ENCODE results near the gene ADGRG6. TPM values are rescaled to one million over a fixed set of nuclear protein-coding genes. Genes with fewer than 3 reads are reported as not detected.

The ADGRG6 gene
- total RNA-seq, 1 donor from 2014 or later, result 2.5 TPM

DNA sequence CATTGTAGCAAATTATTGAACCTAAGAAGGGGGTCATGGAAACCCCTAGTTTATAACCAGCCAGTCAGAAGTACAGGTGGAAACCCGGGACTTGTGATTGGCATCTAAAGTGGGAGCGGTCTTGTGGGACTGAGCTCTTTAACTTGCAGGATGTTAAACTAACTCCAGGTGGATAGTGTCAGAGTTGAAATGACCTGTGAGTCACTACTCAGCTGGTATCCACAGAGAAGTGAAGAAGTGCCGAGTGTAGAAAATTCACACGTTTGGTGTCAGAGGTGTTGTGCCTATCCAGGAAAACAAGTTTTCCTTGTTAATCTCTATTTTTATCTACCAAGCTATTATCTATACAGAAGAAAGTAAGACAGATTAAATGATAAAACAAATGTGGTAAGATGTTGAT, 179.7 kb downstream of the ADGRG6 start:
- TF ChIP-seq, protein P1, sequence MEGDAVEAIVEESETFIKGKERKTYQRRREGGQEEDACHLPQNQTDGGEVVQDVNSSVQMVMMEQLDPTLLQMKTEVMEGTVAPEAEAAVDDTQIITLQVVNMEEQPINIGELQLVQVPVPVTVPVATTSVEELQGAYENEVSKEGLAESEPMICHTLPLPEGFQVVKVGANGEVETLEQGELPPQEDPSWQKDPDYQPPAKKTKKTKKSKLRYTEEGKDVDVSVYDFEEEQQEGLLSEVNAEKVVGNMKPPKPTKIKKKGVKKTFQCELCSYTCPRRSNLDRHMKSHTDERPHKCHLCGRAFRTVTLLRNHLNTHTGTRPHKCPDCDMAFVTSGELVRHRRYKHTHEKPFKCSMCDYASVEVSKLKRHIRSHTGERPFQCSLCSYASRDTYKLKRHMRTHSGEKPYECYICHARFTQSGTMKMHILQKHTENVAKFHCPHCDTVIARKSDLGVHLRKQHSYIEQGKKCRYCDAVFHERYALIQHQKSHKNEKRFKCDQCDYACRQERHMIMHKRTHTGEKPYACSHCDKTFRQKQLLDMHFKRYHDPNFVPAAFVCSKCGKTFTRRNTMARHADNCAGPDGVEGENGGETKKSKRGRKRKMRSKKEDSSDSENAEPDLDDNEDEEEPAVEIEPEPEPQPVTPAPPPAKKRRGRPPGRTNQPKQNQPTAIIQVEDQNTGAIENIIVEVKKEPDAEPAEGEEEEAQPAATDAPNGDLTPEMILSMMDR (IDR thresholded peaks at IDR 0.05), result no peak
- H3K27me3 Mint-ChIP-seq (ENCODE audit: low read depth), result no peaks in the 10 kb centered on the region
- H3K4me1 Mint-ChIP-seq (ENCODE audit: low read depth), result peaks cover 4% of the 10 kb centered on the region
- no peaks in the 10 kb centered on the region for H3K36me3 Mint-ChIP-seq (ENCODE audit: low read depth)
- no peak overlapping the region for H3K4me3 Mint-ChIP-seq (ENCODE audit: unreplicated experiment)
- peaks cover 4% of the 10 kb centered on the region for H3K9me3 Mint-ChIP-seq (ENCODE audit: low read depth)
- DNase-seq (ENCODE audit: low spot score), result no peak
- H3K27ac Mint-ChIP-seq (ENCODE audit: unreplicated experiment), result no peak overlapping the region

DNA sequence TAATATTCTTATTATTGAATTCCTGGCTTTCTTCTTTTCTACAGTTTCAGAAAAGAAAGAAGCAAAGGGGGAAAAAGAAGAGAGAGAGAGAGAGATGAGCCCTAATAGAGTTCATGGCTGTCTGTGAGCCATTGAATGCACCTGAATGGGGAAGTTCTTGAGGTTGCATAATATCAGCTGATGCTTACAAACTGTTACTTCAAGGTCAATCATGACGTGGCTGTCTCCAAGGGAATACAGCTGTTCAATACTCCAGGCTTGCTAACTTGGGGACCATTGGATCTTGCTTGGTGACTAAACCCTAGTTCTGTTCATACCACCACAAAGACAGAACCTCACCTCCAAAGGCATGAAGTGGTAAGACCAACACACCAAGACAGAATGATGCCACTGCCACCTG, 180.4 kb downstream of the ADGRG6 start:
- no peak for DNase-seq (ENCODE audit: low spot score)
- Mint-ChIP-seq H3K4me3 (ENCODE audit: unreplicated experiment) (no peak overlapping the region), H3K27me3 (ENCODE audit: low read depth) (no peaks in the 10 kb centered on the region), H3K4me1 (ENCODE audit: low read depth) (peaks cover 4% of the 10 kb centered on the region), H3K9me3 (ENCODE audit: low read depth) (peaks cover 4% of the 10 kb centered on the region), H3K36me3 (ENCODE audit: low read depth) (no peaks in the 10 kb centered on the region), H3K27ac (ENCODE audit: unreplicated experiment) (no peak overlapping the region)
- TF ChIP-seq, protein P1 (IDR thresholded peaks at IDR 0.05), result no peak

DNA sequence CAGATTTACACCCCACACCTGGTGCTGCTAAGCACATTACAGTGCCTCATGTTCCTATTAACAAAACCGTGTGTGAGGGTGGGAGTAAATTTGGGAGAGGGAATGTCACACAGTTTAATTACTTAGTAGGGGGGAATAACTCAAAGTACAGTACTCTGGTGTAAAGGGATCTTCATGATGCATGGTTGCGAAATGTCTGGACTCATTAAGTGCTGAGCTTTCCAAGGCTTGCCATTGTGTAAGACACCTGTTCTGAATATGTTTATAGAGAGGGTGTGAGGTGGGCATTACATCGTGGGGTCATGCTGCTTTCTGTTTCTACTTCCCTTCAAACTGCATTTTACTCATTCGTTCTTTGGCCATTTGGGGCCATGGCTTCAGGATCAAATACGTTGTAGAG, 181.2 kb downstream of the ADGRG6 start:
- no peak for DNase-seq (ENCODE audit: low spot score)
- no peak overlapping the region for H3K27ac Mint-ChIP-seq (ENCODE audit: unreplicated experiment)
- peaks cover 4% of the 10 kb centered on the region for H3K9me3 Mint-ChIP-seq (ENCODE audit: low read depth)
- H3K27me3 Mint-ChIP-seq (ENCODE audit: low read depth), result no peaks in the 10 kb centered on the region
- H3K36me3 Mint-ChIP-seq (ENCODE audit: low read depth), result no peaks in the 10 kb centered on the region
- TF ChIP-seq, protein P1 (IDR thresholded peaks at IDR 0.05), result no peak
- peaks cover 4% of the 10 kb centered on the region for H3K4me1 Mint-ChIP-seq (ENCODE audit: low read depth)
- no peak overlapping the region for H3K4me3 Mint-ChIP-seq (ENCODE audit: unreplicated experiment)

DNA sequence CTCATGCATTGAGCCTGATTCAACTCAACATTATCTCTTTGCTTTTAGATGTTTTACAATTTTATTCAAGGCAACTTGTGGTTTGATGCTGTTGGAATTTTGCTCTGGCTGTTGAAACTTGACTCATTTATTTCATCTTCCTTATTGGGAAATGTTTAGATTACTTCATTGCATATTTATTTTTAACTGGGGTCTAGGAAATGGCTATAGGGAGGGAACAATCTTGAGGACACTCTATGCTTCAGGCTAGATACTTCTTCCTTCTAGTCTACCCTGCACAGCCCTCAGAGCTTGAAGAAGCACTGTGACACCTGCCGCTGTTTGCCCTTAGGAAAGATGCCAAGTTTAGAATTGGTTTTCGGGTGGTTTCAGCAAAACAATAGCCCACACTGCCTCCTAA, 183.4 kb downstream of the ADGRG6 start:
- H3K36me3 Mint-ChIP-seq (ENCODE audit: low read depth), result no peaks in the 10 kb centered on the region
- no peak for DNase-seq (ENCODE audit: low spot score)
- H3K4me1 Mint-ChIP-seq (ENCODE audit: low read depth), result peaks cover 4% of the 10 kb centered on the region

DNA sequence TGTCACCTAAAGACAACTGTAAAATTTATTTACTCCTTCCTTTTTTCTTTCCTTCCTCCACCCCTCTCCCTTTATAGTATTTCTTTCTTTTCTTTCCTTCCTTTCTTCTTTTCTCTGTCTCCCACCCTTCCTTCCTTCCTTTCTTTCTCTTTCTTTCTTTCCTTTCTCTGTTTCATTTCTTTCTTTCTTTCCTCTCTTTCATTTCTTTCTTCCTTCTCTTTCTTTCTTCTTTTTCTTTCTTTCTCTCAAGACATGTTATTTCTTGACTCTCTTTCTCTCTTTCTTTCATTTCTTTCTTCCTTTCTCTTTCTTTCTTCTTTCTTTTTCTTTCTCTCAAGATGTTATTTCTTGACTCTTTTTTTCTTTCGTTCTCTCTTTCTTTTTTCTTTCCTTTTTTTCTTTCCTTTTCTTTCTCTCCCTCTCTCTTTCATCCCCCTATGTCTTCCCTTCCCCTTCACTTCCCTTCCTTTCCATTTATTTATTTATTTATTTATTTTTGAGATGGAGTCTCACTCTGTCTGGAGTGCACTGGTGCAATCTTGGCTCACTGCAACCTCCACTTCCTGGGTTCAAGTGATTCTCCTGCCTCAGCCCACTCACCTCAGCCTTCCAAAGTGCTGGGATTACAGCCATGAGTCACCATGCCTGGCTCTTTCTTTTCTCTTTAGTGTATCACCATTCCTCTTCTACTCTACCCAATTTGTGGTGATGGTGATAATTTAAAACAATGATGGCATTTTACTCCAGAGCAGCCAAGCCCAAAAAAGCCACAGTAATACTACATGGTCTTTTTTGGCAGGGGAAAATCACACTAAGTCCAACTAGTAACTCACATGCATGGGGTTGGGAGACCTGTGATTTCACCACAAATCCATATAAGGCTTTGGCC, 188.2 kb downstream of the ADGRG6 start:
- peaks cover 4% of the 10 kb centered on the region for H3K4me1 Mint-ChIP-seq (ENCODE audit: low read depth)
- TF ChIP-seq, protein P1 (IDR thresholded peaks at IDR 0.05), result no peak
- H3K36me3 Mint-ChIP-seq (ENCODE audit: low read depth), result no peaks in the 10 kb centered on the region
- no peak overlapping the region for H3K4me3 Mint-ChIP-seq (ENCODE audit: unreplicated experiment)
- no peaks in the 10 kb centered on the region for H3K27me3 Mint-ChIP-seq (ENCODE audit: low read depth)
- H3K27ac Mint-ChIP-seq (ENCODE audit: unreplicated experiment), result no peak overlapping the region
- no peak for DNase-seq (ENCODE audit: low spot score)
- H3K9me3 Mint-ChIP-seq (ENCODE audit: low read depth), result no peaks in the 10 kb centered on the region

More for the DNA sequence above, 183.4 kb downstream of the ADGRG6 start:
- H3K4me3 Mint-ChIP-seq (ENCODE audit: unreplicated experiment), result no peak overlapping the region
- H3K27me3 Mint-ChIP-seq (ENCODE audit: low read depth), result no peaks in the 10 kb centered on the region
- peaks cover 4% of the 10 kb centered on the region for H3K9me3 Mint-ChIP-seq (ENCODE audit: low read depth)
- TF ChIP-seq, protein P1 (IDR thresholded peaks at IDR 0.05), result no peak
- H3K27ac Mint-ChIP-seq (ENCODE audit: unreplicated experiment), result no peak overlapping the region

Other genes with a start within 250 kb of the ADGRG6 start
- not detected in 3 replicates for gene GJE1, start 169.1 kb upstream of the ADGRG6 start, total RNA-seq
- gene NMBR, start 154.9 kb upstream of the ADGRG6 start, total RNA-seq, result not detected in 3 replicates
- 35.9 to 44.5 TPM (median 39.3 TPM) in 3 replicates for gene VTA1, start 154.7 kb upstream of the ADGRG6 start, total RNA-seq